Activated CD4-positive, alpha-beta T cell treated with anti-CD3 and anti-CD28 coated beads, Interleukin-2, amount 10 ng/mL, durations not matched to agents 7 days and 5 days (primary cell): Measurements from ENCODE around the gene NEGR1. TPM values are rescaled to one million over a fixed set of nuclear protein-coding genes. Genes with fewer than 3 reads are reported as not detected.

Experiments
- CTCF ChIA-PET: fragments of 350-600 bp; sonication (Branson Sonifier 250); formaldehyde crosslinking; loops from one replicate; lab custom pipeline; 2021; ENCODE audit warnings: antibody characterized with exemption; lab: Charles Lee
- POLR2A ChIA-PET: fragments of 350-600 bp; sonication (Branson Sonifier 250); formaldehyde crosslinking; loops from one replicate; lab custom pipeline; 2021; ENCODE audit warnings: antibody characterized with exemption; lab: Charles Lee
- DNase-seq: peaks from one replicate; pipeline ENCODE4 v3.0.0-alpha.2; 2020
- H3K27ac Mint-ChIP-seq: one replicate; pipeline ENCODE4 v1.8.0; 2021; ENCODE audit warnings: mild to moderate bottlenecking, moderate library complexity, mixed read lengths
- H3K27me3 Mint-ChIP-seq: one replicate; pipeline ENCODE4 v1.8.0; 2021; ENCODE audit warnings: mixed read lengths
- H3K36me3 Mint-ChIP-seq: one replicate; pipeline ENCODE4 v1.8.0; 2021; ENCODE audit warnings: low read depth, mixed read lengths
- H3K4me1 Mint-ChIP-seq: one replicate; pipeline ENCODE4 v1.8.0; 2021; ENCODE audit warnings: mixed read lengths
- H3K4me3 Mint-ChIP-seq: one replicate; pipeline ENCODE4 v1.8.0; 2021; ENCODE audit warnings: mild to moderate bottlenecking, moderate library complexity, mixed read lengths
- H3K9me3 Mint-ChIP-seq: one replicate; pipeline ENCODE4 v1.8.0; 2021; ENCODE audit warnings: mixed read lengths
- total RNA-seq, 2 experiments: library from RNA; stranded (reverse); gene quantifications; one replicate each; pipeline ENCODE4 v1.2.3, GENCODE V29; 2021

The NEGR1 gene
- total RNA-seq, 2 experiments from 2014 or later, result not detected

DNA sequence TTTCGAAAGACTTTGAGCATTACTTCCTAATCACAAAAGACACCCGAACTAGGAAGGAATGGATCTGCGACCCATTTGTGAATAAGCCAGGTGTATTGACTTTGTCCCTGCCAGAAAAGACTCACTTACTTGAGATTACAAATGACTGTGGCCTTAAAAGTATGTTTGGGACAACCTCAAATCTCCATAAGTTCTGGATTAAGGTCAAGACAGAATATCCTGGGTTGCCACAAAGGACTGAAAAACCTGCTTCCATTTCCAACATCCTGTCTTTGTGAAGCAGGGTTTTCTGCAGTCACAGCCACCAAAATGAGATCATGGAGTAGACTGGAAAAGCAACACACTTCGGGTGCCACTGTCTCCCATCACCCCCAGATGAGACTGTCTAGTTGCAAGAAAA lies 664.1 kb downstream of the NEGR1 start:
- Mint-ChIP-seq H3K9me3 (no peaks in the 10 kb centered on the region), H3K4me1 (no peaks in the 10 kb centered on the region), H3K36me3 (no peaks in the 10 kb centered on the region), H3K27ac (no peak overlapping the region), H3K27me3 (no peaks in the 10 kb centered on the region), H3K4me3 (no peak overlapping the region)
- CTCF ChIA-PET, result no interaction called here
- POLR2A ChIA-PET, result no interaction called here
- no peak for DNase-seq

DNA sequence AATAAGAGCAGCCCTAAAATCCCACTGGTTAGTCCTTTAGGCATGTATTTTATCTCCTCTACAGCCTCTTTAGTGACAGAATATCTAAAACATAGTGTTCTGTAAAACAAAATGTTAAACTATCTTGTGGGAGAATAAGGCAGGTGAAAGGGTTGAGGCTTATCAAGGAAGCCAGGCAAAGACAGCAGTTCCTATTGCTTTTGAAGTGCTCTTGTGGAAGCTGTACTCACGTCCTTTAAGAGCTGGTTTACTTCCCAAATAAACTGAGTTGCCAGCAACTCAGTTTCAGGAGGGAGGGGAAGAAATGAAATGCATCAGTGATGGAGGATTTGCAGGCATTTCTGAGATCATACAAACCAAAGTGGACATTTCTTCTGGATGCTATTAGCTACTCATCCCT lies 671.9 kb downstream of the NEGR1 start:
- H3K36me3 Mint-ChIP-seq, result no peaks in the 10 kb centered on the region
- POLR2A ChIA-PET, result no interaction called here
- no peak overlapping the region for H3K4me3 Mint-ChIP-seq
- no peak overlapping the region for H3K27ac Mint-ChIP-seq
- H3K9me3 Mint-ChIP-seq, result peaks cover 5% of the 10 kb centered on the region
- CTCF ChIA-PET, result no interaction called here
- DNase-seq, result no peak
- H3K27me3 Mint-ChIP-seq, result no peaks in the 10 kb centered on the region
- no peaks in the 10 kb centered on the region for H3K4me1 Mint-ChIP-seq

DNA sequence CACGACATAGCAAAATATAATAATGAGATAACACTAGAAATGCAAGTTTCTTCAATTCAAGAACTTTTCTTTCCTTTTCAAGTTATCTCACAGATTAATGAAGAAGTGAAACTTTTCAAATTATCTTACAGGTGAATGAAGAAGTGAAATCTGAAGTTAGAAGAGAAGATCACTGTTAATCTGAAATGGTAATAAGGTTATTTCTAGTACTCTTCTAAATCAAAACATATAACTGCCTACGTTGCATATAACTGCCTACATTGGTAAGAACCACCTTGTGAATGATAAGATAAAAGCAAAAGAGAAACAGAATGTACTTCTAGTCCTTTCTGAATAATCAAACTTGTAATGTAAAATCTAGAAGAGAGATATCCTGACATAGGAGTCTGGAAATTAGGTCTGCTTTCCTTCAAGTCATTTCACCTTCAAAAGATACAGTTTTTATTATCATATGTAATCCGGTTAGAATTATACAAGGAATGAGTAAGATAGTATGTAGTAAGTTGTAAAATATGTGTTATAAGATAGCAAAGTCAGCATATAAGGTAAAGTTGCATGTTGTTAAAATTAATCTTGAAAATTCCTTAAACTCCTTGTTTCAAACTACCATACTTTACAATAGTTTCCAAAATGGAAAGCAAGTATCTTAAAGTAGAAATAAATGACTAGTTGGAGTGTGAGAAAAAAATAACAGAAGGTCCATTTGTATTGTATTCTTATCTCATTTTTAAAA lies 679.1 kb downstream of the NEGR1 start:
- Mint-ChIP-seq H3K27me3 (no peaks in the 10 kb centered on the region), H3K27ac (no peak overlapping the region), H3K4me3 (no peak overlapping the region), H3K36me3 (no peaks in the 10 kb centered on the region), H3K9me3 (peaks cover 4% of the 10 kb centered on the region), H3K4me1 (no peaks in the 10 kb centered on the region)
- CTCF ChIA-PET, result no interaction called here
- POLR2A ChIA-PET, result no interaction called here
- no peak for DNase-seq

DNA sequence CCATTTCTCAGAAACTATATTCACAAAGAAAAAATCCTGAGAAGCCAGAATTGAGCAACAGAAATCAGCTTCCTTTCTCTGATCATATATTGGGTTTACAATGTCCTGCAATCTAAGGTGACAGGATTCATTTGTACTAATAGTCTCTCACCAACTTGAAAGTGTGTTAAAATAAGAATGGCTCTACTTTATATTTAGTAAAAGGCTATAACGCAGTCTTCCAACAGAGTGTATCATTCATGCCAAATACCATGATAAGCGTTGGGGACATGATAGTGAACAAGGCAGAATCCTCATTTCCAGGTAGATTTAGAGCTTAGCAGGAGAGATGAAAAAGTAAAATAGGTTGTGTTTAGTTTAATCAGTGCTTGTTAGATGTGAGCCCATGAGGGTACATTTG lies 682.3 kb downstream of the NEGR1 start:
- Mint-ChIP-seq H3K9me3 (peaks cover 4% of the 10 kb centered on the region), H3K27me3 (no peaks in the 10 kb centered on the region), H3K27ac (no peak overlapping the region), H3K4me1 (no peaks in the 10 kb centered on the region), H3K36me3 (no peaks in the 10 kb centered on the region), H3K4me3 (no peak overlapping the region)
- ChIA-PET POLR2A (no interaction called here), CTCF (no interaction called here)
- no peak for DNase-seq

DNA sequence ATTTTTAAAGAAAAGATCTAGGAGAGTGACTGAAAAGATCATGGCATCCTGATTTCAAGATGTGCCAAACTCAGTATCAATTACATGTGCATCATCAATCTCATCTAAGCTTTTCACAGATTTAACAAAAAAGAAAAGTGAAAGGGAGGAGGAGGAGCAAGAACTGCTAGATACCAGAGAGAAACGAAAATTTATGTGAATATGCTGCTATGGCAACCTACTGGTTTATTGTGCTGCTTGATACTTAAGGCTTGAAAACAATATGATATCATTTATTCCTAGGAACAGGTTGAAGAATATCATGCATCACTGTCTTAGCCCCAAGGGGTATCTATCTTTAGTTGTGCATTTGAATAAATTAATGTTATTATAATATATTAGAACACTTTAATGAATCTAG lies 683.0 kb downstream of the NEGR1 start:
- H3K27ac Mint-ChIP-seq, result no peak overlapping the region
- CTCF ChIA-PET, result no interaction called here
- H3K27me3 Mint-ChIP-seq, result no peaks in the 10 kb centered on the region
- POLR2A ChIA-PET, result no interaction called here
- no peak for DNase-seq
- no peaks in the 10 kb centered on the region for H3K4me1 Mint-ChIP-seq
- H3K9me3 Mint-ChIP-seq, result peaks cover 4% of the 10 kb centered on the region
- H3K36me3 Mint-ChIP-seq, result no peaks in the 10 kb centered on the region
- H3K4me3 Mint-ChIP-seq, result no peak overlapping the region

DNA sequence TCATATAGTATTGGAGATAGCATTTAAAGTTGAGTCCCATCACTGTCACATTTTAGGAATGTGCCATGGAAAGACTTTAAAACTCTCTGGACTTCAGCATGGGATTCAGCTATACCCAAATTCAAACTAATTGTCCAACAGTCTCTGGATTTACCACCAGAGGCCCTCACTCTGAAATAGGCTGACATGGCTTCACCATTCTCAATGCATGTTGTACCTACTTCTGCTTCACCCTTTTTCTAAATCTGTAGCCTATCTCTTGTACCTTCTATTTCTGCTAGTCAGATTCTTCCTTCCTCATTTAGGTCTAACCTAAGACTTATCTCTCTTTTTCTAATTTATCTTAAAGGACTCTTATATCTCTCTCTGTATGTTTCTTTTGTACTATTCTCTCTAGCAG lies 688.8 kb downstream of the NEGR1 start:
- no peak for DNase-seq
- Mint-ChIP-seq H3K27ac (no peak overlapping the region), H3K9me3 (no peaks in the 10 kb centered on the region), H3K4me1 (no peaks in the 10 kb centered on the region), H3K36me3 (no peaks in the 10 kb centered on the region), H3K4me3 (no peak overlapping the region), H3K27me3 (no peaks in the 10 kb centered on the region)
- POLR2A ChIA-PET, result no interaction called here
- CTCF ChIA-PET, result no interaction called here

DNA sequence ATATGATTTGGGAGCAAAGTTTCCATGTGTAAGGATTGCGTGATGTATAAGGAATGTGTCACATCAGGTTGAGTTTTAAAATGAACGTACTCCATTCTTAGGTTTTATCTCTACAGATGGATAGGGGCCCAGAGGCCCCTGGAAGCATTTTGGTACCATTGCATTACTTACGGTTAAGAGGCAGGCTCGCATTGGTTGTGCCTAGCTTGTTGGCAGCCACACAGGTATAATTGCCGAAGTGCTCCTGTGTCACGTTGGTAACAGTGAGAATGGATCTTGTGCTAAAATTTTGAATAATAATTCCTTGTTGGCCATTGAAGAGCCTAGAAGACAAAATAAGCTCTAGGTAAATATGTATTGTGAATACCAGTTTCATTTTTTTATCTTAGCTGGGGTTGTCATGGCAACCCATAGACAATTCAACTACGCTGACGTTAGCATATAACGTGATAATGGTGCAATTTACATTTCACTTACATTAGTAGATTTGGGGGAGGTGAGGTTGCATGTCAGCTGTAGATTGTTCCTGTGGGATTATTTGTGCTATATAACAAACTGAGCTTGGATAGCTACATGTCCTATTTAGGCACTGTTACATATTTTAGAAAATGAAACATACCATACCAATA lies 689.6 kb downstream of the NEGR1 start:
- Mint-ChIP-seq H3K27ac (no peak overlapping the region), H3K4me1 (no peaks in the 10 kb centered on the region), H3K27me3 (no peaks in the 10 kb centered on the region), H3K4me3 (no peak overlapping the region), H3K9me3 (no peaks in the 10 kb centered on the region), H3K36me3 (no peaks in the 10 kb centered on the region)
- ChIA-PET CTCF (no interaction called here), POLR2A (no interaction called here)
- no peak for DNase-seq

DNA sequence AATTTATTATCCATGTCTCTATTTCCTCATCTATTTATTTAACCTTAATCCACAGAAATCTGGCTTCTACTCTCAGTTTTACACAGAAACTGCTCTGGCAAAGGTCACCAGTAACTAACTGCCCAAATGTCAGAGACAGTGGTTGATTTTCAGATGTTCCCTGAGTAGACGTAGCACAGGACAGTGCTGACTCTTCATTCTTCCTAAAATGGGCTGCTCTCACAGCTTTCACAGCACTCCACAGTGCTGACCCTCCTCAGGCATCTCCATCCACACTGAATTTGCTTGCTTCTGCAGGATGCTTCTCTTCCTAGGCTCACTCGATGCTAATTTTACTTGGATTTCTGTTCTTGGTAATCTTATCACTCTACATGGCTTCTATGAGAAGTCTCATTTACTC lies 693.3 kb downstream of the NEGR1 start:
- H3K9me3 Mint-ChIP-seq, result no peaks in the 10 kb centered on the region
- no peaks in the 10 kb centered on the region for H3K36me3 Mint-ChIP-seq
- DNase-seq, result no peak
- no peaks in the 10 kb centered on the region for H3K4me1 Mint-ChIP-seq
- CTCF ChIA-PET, result no interaction called here
- no peak overlapping the region for H3K4me3 Mint-ChIP-seq
- POLR2A ChIA-PET, result no interaction called here
- no peaks in the 10 kb centered on the region for H3K27me3 Mint-ChIP-seq
- H3K27ac Mint-ChIP-seq, result no peak overlapping the region

DNA sequence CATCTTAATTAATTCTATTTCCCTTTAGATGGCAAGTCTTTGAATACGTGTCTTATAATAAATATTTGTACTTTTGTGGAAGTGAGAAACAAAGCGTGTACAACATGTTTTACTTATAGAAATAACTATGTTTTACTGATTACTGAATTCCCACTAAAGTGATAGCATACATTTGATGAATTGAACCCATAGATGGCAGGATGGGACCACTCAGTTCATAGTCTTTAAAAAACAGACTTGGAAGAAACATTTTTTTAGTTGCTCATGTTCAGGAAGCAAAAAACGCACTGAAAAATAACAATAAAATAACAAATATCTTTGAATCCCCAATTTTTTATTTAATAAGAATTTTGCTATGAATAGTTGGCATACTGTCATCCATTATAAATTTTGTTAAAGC lies 694.4 kb downstream of the NEGR1 start:
- Mint-ChIP-seq H3K36me3 (no peaks in the 10 kb centered on the region), H3K27ac (no peak overlapping the region), H3K4me3 (no peak overlapping the region), H3K9me3 (no peaks in the 10 kb centered on the region), H3K27me3 (no peaks in the 10 kb centered on the region), H3K4me1 (no peaks in the 10 kb centered on the region)
- POLR2A ChIA-PET, result no interaction called here
- CTCF ChIA-PET, result no interaction called here
- no peak for DNase-seq

DNA sequence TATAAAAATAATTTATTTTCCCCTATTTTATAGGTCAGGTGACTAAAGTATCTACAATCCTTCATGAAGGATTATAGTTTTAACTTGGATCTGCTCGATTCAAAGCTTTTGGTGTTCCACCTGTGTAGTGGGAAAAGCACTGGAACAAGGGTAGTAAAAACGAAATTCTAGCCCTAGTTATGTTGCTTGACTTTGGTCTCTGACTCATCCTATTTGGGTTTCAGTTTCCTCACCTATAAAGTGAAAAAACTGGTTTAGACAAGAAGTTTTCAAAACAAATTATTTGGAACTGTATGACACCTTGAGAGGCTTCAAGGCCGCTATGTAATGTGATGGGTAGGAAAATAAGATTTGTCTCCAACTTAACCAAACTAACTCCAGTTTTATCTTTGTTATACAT lies 696.3 kb downstream of the NEGR1 start:
- no peaks in the 10 kb centered on the region for H3K27me3 Mint-ChIP-seq
- H3K27ac Mint-ChIP-seq, result no peak overlapping the region
- CTCF ChIA-PET, result no interaction called here
- POLR2A ChIA-PET, result no interaction called here
- H3K4me1 Mint-ChIP-seq, result no peaks in the 10 kb centered on the region
- no peak for DNase-seq
- no peaks in the 10 kb centered on the region for H3K9me3 Mint-ChIP-seq
- H3K36me3 Mint-ChIP-seq, result no peaks in the 10 kb centered on the region
- no peak overlapping the region for H3K4me3 Mint-ChIP-seq

DNA sequence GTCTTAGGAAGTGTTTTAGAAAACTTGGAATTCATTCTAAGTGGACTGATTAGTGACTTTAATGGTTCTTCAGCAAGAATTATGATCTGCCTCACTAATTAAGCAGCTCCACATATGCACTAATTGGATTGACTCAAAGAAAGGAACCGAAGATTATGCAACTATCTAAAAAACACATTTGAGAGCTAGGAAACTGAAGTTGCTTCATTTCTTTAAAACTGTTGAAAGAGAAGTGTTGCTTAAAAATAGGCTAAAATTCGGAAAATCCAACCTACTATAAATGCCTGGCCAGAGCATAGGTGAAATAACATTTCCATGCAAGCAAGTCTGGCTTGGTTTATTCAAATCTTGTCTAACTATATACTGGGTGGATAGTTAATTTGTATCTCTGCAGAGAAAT lies 698.6 kb downstream of the NEGR1 start:
- ChIA-PET POLR2A (no interaction called here), CTCF (no interaction called here)
- Mint-ChIP-seq H3K9me3 (no peaks in the 10 kb centered on the region), H3K4me1 (no peaks in the 10 kb centered on the region), H3K27me3 (no peaks in the 10 kb centered on the region), H3K4me3 (no peak overlapping the region), H3K36me3 (no peaks in the 10 kb centered on the region), H3K27ac (no peak overlapping the region)
- DNase-seq, result no peak

DNA sequence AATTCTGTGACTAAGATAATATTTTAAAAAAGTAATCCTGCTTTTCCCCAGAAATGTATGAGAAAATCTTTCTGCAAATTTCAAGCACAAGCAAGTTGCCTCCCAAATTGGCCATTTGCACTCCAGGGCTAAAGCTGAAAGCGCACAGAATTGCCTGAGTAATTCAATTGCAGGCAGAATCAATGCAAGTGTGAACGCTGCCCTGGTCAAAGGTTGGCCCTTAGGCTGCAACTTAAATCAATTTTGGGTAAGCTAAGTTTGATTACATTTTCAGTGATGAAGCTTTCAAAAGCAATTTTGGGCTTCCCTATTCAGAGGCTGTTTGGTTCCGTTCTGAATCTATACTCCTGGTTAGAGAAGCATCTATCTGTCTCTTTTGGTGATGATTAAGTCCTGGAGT lies 699.7 kb downstream of the NEGR1 start:
- H3K4me3 Mint-ChIP-seq, result no peak overlapping the region
- no peak overlapping the region for H3K27ac Mint-ChIP-seq
- H3K9me3 Mint-ChIP-seq, result no peaks in the 10 kb centered on the region
- ChIA-PET POLR2A (no interaction called here), CTCF (no interaction called here)
- H3K27me3 Mint-ChIP-seq, result no peaks in the 10 kb centered on the region
- H3K36me3 Mint-ChIP-seq, result no peaks in the 10 kb centered on the region
- no peak for DNase-seq
- no peaks in the 10 kb centered on the region for H3K4me1 Mint-ChIP-seq

DNA sequence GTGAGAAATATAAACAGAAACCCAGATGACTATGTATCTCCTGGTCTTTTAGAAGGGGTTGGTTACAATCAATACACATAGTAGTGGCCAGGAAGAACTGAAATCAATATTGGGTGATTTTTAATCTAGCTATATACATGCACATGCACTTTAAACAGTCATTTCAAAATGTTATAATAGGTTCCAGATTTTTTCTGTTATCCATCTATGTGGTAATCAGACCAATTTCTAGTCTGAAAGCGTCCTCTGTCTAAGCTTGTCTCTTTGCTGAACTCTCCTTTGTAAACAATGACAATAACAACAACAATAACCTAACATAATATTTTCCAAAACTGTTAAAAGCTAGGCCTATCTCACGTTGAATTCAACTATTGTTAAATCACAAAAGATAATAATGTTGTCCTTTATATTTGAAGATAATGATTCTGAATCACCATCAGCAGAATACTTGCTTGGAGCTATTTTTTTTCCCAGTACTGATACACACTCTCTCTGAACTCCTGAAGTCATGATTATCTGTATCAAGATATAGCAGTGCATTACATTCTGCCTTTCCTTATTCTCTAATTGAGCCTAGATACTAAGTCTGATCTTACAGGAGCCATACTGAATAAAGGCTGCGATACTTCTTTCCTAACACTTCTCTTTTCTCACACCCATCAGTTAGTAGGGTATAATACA lies 704.7 kb downstream of the NEGR1 start:
- H3K4me3 Mint-ChIP-seq, result no peak overlapping the region
- no peaks in the 10 kb centered on the region for H3K9me3 Mint-ChIP-seq
- CTCF ChIA-PET, result no interaction called here
- no peak overlapping the region for H3K27ac Mint-ChIP-seq
- H3K27me3 Mint-ChIP-seq, result no peaks in the 10 kb centered on the region
- H3K36me3 Mint-ChIP-seq, result no peaks in the 10 kb centered on the region
- POLR2A ChIA-PET, result no interaction called here
- DNase-seq, result no peak
- no peaks in the 10 kb centered on the region for H3K4me1 Mint-ChIP-seq
